HG03342 (cell line): ENCODE data around the gene KMT2A.
"Not testable (repeated sequence)": the region's sequence is repeated elsewhere in the genome, so short reads cannot be mapped to it uniquely, and the experiment has no call there.

Experiments
- ATAC-seq: cut with Tn5 transposase; IDR thresholded peaks from one replicate; pipeline ENCODE4 v1.9.1; 2021; ENCODE audit warnings: mild to moderate bottlenecking, moderate library complexity; ENCODE audit not compliant: unreplicated experiment

The KMT2A gene

DNA sequence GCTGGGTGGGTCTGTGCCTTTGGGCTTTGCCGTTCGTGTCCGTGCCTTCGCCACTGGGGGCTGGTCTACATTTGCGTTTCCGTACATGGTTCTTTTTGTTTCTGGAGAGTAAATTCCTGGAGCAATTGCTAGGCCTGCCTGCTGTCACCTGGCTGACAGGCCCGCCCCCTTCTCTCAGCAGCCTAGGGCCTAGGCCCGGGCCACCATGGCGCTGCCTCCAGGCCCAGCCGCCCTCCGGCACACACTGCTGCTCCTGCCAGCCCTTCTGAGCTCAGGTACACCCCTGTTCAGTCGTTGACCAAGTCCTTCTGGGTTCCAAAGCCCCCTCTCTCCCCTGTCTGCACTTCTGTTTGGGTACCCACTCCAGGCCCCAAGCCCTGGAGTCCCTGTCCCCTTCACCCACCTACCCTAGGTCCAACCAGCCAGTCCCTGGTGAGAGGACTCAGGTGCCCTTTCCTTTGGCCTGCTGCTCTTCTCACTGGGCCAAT lies 95.3 kb downstream of the KMT2A start:
- no peak for ATAC-seq

DNA sequence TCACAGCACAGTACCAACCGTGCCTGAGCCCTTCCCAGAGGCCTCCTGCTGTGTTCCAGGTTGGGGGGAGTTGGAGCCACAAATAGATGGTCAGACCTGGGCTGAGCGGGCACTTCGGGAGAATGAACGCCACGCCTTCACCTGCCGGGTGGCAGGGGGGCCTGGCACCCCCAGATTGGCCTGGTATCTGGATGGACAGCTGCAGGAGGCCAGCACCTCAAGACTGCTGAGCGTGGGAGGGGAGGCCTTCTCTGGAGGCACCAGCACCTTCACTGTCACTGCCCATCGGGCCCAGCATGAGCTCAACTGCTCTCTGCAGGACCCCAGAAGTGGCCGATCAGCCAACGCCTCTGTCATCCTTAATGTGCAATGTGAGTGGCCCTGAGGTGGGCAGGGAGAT lies 95.8 kb downstream of the KMT2A start:
- ATAC-seq, result no peak

DNA sequence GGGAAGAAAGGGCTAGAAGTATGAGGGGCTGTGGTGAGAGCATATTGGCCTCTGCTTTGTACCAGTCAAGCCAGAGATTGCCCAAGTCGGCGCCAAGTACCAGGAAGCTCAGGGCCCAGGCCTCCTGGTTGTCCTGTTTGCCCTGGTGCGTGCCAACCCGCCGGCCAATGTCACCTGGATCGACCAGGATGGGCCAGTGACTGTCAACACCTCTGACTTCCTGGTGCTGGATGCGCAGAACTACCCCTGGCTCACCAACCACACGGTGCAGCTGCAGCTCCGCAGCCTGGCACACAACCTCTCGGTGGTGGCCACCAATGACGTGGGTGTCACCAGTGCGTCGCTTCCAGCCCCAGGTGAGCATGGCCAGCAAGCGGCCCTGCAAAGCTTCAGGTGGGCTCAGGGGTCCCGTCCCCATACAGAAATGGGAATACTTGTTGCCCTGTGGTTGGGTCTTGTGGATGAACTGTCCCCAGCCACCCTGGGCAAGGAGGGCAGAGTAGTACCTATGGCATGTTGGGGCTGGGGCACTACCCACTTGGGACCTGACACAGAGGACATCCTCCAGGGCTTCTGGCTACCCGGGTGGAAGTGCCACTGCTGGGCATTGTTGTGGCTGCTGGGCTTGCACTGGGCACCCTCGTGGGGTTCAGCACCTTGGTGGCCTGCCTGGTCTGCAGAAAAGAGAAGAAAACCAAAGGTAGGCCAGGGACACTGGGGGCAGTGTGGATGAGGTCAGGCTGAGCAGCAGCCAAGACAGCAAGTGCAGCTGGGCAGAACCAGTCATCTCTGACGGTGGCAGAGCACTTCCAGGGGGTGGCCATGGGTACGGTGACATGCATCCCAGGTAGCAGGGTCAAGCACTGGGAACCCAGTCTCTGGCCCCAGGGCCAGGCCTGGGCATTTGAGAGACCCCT lies 96.8 kb downstream of the KMT2A start:
- no peak for ATAC-seq

DNA sequence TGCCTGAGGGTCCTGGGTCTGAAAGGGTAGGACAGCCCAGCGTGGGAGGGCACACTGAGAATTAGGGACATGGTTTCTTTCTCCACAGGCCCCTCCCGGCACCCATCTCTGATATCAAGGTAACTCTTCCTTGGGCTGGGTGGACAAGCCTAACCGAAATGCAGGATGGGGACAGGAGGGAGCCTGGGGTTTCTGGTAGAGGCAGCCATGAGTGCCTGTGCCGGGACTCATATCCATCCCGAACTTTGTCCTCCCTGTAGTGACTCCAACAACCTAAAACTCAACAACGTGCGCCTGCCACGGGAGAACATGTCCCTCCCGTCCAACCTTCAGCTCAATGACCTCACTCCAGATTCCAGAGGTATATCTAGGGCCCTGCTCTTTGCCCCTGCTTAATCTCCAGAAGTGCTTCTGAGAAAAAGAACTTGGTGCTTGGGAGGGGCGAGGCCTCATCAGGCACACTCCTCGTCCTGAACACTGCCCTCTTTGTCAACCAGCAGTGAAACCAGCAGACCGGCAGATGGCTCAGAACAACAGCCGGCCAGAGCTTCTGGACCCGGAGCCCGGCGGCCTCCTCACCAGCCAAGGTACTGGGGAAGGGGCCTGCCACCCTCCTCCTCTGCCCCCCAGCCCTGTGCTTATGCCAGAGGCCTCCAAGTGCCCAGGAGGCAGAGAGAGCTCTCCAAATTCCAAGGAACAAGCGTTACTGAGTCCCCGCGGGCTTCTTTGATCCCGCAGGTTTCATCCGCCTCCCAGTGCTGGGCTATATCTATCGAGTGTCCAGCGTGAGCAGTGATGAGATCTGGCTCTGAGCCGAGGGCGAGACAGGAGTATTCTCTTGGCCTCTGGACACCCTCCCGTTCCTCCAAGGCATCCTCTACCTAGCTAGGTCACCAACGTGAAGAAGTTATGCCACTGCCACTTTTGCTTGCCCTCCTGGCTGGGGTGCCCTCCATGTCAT lies 97.8 kb downstream of the KMT2A start:
- ATAC-seq, result no peak

DNA sequence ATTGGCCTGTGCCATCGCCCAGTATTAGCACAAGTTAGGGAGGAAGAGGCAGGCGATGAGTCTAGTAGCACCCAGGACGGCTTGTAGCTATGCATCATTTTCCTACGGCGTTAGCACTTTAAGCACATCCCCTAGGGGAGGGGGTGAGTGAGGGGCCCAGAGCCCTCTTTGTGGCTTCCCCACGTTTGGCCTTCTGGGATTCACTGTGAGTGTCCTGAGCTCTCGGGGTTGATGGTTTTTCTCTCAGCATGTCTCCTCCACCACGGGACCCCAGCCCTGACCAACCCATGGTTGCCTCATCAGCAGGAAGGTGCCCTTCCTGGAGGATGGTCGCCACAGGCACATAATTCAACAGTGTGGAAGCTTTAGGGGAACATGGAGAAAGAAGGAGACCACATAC lies 99.0 kb downstream of the KMT2A start:
- ATAC-seq, result no peak

DNA sequence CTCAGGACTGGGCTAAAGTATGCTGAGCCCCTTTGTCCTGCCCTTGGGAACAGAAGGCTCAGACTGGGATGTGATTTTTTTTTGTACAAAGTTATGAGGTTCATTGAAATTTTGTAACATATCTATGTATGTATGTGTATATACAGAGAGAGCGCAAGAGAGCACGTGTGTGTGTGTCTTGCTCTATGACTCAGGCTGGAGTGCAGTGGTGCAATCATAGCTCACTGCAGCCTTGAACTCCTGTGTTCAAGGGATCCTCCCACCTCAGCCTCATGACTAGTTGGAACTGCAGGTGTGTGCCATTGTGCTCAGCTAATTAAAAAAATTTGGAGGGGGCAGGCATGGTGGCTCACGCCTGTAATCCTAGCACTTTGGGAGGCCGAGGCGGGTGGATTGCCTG lies 100.4 kb downstream of the KMT2A start:
- ATAC-seq, result no peak

DNA sequence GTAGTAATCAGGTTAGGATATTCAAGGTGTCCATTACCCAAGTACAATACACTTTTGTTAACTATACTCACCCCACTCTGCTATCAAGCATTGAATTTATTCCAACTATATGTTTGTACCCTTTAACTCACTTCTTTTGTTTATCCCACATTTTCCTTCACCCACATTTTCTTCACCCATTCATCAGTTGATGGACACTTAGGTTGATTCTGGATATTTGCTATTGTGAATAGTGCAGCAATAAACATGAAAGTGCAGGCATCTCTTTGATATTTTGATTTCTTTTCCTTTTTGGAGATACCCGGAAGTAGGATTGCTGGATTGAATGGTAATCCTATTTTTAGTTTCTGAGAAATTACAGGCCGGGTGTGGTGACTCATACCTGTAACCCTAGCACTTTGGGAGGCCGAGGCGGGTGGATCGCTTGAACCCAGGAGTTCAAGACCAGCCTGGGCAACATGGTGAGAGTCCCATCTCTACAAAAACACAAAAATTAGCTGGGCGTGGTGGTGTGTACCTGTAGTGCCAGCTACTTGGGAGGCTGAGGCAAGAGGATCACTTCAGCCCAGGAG lies 101.2 kb downstream of the KMT2A start:
- ATAC-seq, result no peak

DNA sequence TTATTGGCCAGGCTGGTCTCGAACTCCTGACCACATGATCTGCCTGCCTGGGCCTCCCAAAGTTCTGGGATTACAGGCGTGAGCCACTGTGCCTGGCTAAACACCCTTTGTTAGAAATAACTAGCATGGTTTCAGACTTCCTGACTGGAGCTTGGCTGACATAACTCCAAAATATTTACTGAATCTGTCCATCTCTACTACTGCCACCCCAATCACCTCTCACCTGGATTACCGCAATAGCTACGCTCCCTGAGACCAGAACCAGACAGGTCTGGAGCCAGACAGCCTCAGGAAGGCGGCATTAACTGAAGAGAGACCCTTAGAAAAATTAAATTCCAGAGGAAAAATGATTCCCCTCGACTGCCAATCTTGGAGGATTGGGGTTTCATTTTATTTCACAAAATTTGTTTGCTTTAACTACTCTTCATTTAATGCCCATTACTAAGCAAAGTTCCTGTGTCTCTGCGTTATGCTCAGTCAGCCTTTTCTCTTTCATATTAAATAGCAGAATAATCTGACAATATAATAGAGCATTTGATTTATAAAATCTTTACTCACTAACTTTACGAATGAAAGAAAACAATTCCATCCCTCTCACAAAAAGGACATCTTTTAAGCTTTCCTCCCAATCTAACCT lies 107.8 kb downstream of the KMT2A start:
- no peak for ATAC-seq

DNA sequence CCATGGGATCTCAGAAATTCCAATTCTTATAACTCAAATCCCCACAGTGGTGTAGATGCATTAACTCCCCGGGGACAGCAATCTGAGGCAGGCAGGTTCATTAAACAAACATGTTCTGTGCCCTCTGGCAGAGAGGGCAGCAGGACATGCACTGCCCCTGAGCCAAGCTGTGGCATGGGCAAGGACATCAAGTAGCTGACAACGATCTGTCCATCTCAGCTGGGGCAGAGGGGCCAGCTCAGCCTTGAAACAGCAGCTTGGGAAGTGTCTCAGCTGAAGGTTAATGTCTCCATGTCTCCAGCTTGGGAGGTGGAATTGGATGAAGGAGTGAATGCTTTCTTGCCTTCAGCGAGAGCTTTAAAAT lies 108.3 kb downstream of the KMT2A start:
- no peak for ATAC-seq

DNA sequence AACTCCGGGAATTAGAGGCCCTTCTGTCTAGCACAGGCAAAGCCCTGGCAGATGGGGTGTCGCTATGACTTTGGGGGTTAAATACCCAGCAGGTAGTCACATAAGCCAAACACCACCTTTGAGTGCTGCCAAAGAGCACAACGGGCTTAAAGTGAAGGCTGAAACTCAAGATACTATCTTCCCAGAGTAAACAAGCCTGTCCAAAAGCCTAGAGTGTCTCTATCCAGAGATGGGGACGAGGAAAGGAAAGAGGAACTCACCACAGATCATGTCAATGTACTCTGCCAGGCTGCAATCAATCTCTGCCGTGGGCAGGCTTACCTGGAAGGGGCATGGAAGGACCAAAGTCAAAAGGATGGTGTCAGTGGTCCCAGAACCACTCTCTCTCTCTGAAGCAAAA lies 109.2 kb downstream of the KMT2A start:
- ATAC-seq, result no peak

DNA sequence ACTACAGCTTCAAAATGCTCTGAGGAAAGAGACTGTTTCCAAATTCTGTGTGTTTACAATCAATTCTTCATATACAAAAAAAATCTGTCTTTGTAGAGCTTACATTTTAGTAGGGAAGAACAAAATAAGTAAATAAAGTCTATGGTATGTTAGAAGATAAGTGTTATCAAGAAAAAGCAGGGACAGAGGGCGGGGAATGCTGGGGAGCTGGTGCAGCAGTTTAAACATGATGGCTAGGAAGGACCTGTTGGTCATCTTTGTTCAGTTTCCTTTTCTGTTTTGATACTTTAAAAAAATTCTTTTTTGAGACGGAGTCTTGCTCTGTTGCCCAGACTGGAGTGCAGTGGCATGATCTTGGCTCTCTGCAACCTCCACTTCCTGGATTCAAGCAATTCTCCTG lies 110.8 kb downstream of the KMT2A start:
- no peak for ATAC-seq

DNA sequence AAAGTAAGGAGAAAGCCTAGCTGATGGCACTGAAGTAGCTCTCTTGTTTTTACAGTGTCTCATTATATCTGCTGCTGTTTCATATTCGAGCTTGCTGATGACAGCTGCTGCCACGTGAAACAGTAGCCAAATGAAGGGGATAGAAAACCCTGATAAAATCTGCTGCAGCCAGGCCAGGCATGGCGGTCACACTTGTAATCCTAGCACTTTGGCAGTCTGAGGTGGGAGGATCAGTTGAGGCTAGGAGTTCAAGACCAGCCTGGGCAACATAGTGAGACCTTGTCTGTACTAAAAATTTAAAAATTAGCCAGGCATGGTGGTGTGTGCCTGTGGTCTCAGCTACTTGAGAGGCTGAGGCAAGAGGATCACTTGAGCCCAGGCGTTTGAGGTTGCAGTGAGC lies 116.0 kb downstream of the KMT2A start:
- no peak for ATAC-seq

DNA sequence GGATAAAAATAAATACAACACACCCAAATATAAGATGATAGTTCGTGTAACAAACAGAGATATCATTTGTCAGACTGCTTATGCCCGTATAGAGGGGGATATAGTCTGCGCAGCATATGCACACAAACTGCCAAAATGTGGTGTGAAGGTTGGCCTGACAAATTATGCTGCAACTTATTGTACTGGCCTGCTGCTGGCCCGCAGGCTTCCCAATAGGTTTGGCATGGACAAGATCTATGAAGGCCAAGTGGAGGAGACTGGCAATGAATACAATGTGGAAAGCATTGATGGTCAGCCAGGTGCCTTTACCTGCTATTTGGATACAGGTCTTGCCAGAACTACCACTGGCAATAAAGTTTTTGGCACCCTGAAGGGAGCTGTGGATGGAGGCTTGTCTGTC lies 124.5 kb downstream of the KMT2A start:
- no peak for ATAC-seq

DNA sequence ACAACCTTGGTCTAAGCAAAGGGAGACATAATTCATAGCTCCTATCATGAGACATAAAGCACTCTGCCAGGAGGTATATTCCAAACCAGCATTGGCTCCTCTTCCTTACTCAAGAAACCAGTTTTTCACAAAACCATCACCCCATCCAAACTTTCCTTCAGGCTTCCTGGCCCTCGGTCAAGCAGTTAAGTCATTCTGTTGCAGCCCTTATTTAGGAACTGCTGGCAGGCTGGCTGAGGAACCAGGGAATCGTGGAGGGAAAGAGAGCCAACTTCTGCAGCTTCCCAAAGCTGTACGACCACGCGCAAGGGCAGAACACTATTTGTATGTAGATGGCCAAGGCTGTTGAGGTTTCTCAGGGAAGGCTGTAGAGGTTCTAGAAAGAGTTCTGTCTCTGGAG lies 128.8 kb downstream of the KMT2A start:
- no peak for ATAC-seq

DNA sequence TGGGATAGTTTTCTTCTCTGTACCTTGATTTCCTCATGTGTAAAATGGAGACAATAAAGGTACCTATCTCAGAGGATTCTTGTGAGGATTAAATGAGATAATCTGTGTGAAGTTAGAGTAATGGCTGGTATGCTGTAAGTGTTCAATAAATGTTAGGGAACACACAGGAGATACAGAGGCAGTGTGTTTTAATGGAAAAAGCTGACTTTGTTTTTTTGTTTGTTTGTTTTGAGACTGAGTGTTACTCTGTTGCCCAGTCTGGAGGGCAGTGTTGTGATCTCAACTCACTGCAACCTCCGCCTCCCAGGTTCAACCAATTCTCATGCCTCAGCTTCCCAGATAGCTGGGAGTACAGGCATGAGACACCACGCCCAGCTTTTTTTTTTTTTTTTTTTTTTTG lies 133.4 kb downstream of the KMT2A start:
- ATAC-seq, result no peak

DNA sequence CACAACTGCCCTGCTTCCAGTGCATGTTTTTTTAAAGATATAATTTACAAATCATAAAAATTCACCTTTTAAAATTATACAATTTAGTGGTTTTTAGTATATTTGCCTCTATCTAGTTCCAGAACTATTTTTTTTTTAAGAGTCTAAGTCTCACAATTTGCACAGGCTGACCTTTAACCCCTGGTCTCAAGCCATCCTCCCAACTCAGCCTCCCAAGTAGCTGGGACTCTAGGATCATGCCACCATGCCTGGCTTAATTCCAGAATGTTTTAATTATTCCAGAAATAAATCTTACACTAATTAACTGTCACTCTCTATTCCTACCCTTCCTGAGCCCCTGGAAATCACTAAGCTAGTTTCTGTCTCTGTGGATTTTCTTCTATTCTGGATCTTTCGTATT lies 134.5 kb downstream of the KMT2A start:
- no peak for ATAC-seq

DNA sequence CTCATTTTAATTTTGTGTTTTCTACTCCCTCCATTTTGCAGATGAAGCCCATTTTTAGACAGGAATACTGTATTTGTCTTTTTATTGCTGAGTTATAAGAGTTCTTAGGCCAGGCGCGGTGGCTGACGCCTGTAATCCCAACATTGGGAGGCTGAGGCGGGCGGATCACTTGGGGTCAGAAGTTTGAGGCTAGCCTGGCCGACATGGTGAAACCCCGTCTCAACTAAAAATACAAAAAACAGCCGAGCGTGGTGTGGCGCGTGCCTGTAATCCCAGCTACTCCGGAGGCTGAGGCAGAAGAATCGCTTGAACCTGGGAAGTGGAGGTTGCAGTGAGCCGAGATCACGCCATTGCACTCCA lies 135.4 kb downstream of the KMT2A start:
- ATAC-seq, result not testable (repeated sequence)

DNA sequence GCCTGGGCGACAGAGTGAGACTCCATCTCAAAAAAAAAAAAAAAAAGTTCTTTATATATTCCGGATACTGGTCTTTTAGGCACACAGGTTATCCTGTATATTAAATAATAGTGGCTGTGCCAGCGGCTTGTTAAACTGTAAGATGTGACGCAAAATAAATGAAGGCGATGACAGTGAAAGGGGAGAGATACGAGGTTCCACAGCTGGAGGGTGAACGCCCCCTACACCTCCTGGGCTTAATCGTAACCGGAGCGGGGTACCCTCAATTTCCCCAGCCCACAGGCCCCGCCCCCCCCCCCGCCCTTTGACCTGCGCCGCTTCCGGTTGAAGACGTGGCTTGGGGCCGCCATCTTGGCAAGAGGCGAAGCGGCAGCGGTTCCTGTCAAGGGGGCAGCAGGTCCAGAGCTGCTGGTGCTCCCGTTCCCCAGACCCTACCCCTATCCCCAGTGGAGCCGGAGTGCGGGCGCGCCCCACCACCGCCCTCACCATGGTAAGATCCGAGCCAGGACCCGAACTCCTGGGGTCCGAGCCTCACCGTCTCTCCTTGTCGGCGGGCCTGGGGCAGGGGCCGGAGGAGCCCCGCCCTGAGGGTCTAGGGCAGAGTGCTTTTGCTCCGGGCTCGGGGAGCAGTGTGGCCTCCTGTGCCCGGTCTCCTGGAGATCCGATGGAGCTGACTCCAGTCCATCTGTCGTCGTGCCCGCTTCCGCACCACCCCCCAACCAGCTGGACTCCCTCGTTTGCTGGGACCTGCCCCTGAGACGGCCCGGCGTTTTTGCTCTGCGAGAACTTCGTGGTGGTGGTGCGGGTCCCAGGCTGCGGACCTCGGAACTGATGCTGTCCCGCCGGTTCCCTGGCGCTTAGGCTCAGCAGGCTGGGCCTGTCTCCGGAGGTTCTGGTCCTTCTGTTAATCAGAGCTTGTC lies 136.0 kb downstream of the KMT2A start, which contains the start of gene ARCN1:
Gene ARCN1 (plus strand): TSS at position 349 of the 920 bp plus-strand sequence. CDS start 139 bp downstream, at position 488.
- peak; percentile 61 for ATAC-seq

DNA sequence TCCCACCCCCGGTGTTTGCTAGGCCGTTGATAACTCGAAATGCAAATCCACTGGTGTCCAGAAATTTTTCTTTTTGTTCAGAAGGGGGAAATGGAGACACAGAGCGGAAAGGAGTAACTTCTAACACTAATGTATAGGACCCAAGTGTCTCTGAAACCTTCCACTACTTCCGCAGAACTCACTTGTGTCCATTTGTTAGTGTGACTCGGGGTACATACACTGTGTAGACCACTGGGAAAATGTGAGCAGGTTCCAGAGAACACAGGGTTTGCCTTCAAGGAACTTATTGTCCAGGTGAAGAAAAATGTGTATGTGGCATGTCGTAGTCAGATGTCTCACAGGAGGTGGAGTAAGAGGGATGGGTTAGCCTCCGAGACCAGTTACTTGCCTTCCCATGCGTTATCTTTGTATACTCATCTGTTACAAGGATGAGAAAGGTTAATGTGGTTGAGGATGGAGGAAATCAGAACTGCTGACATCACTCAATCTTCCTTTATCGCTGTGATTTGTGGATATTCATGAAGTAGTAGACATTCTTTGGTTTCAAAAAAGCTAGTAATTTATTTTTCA lies 136.8 kb downstream of the KMT2A start:
- ATAC-seq, result peak; percentile 34
